B cell (primary cell): Measurements from ENCODE around the gene STARD10.

Source experiments
- EZH2 ChIP-seq: IDR thresholded peaks from 2 replicates; pipeline ENCODE4 v1.6.1; 2012; ENCODE audit warnings: borderline replicate concordance, low read depth, mild to moderate bottlenecking, moderate library complexity, low read length; ENCODE audit not compliant: insufficient read depth, poor library complexity, severe bottlenecking
- TF ChIP-seq, protein P1 (sequence below): fragments of 200-600 bp; IDR thresholded peaks from one replicate; pipeline ENCODE4 v1.8.0; 2022; ENCODE audit warnings: antibody characterized with exemption, mild to moderate bottlenecking

DNA sequence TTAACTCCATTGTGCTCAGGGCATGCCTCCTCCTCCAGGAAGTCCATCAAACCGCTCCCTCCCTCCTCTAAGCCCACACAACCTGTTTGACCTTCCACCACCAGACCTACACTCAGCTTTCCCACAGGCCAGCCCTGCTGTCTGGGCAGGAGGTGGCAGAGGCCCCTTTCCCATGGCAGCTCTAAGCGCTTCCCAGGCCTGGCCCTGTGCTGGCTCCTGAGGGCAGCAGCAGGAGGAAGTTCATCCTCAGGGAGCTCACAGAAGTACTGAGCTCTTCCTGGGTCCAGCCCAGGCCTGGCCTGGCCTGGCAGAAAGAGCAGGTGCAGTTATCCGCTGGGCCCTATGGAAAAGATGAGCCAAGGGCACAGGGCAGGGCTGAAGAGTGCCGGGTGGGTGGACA lies 73.1 kb downstream of the STARD10 start:
- TF ChIP-seq, protein P1, sequence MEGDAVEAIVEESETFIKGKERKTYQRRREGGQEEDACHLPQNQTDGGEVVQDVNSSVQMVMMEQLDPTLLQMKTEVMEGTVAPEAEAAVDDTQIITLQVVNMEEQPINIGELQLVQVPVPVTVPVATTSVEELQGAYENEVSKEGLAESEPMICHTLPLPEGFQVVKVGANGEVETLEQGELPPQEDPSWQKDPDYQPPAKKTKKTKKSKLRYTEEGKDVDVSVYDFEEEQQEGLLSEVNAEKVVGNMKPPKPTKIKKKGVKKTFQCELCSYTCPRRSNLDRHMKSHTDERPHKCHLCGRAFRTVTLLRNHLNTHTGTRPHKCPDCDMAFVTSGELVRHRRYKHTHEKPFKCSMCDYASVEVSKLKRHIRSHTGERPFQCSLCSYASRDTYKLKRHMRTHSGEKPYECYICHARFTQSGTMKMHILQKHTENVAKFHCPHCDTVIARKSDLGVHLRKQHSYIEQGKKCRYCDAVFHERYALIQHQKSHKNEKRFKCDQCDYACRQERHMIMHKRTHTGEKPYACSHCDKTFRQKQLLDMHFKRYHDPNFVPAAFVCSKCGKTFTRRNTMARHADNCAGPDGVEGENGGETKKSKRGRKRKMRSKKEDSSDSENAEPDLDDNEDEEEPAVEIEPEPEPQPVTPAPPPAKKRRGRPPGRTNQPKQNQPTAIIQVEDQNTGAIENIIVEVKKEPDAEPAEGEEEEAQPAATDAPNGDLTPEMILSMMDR: no peak
- no peak for TF ChIP-seq EZH2
